Measurements from ENCODE around the gene ARPP19. TPM values are rescaled to one million over a fixed set of nuclear protein-coding genes. Genes with fewer than 3 reads are reported as not detected.
"Not testable (repeated sequence)": the region's sequence is repeated elsewhere in the genome, so short reads cannot be mapped to it uniquely, and the experiment has no call there.

Gene ARPP19
- total and polyA plus RNA-seq, 4 experiments from 2014 or later, result 51.3 to 130 (median 85.3) TPM

- H3K27me3 ChIP-seq (ENCODE audit: insufficient read depth, low read length), result no peaks in the 10 kb centered on the region
- peaks cover 12% of the 10 kb centered on the region for H3K36me3 ChIP-seq (ENCODE audit: insufficient read depth, low read length)
- no peak overlapping the region for H3K27ac ChIP-seq (ENCODE audit: low read depth, low read length)
- H3K4me3 Mint-ChIP-seq, result no peak overlapping the region
- no peaks in the 10 kb centered on the region for H3K9me3 ChIP-seq (ENCODE audit: control insufficient read depth in 1 of 2, low read length in 2 of 2)
- no peak overlapping the region for H3K4me3 ChIP-seq (ENCODE audit: low read length in 2 of 2)
- ChIA-PET CTCF (ENCODE audit: partially characterized antibody) (interaction anchor here (1.0 kb wide), 1 partner anchor 226 kb away, joined by 3 read pairs; no protein-coding TSS in a partner anchor), POLR2A (ENCODE audit: partially characterized antibody) (no interaction called here)
- intact Hi-C loops (cut with micrococcal nuclease), result no loop called here
- peak overlapping the region in 5 of 7 donors; percentile 4 to 66 (median 53) for H3K27ac Mint-ChIP-seq
- peaks cover 32 to 50% (median 41%) of the 10 kb centered on the region in 4 donors for H3K4me1 Mint-ChIP-seq
- H3K4me1 ChIP-seq (ENCODE audit: insufficient read depth, low read length), result peaks cover 40% of the 10 kb centered on the region
- no peaks in the 10 kb centered on the region for H3K9me3 Mint-ChIP-seq
- no peak for DNase-seq
- no peaks in the 10 kb centered on the region for H3K27me3 Mint-ChIP-seq
- peaks cover 16 to 49% of the 10 kb centered on the region in 2 donors for H3K36me3 Mint-ChIP-seq
These were observed 12.1 kb downstream of the ARPP19 start for GRCh38 chr15:52556524-52557273.

GRCh38 chr15:52552303-52552702 is 16.5 kb downstream of the ARPP19 start:
- intact Hi-C loops (cut with micrococcal nuclease), result no loop called here
- Histone ChIP-seq H3K36me3 (ENCODE audit: insufficient read depth, low read length) (peaks cover 21% of the 10 kb centered on the region), H3K27ac (ENCODE audit: low read depth, low read length) (no peak overlapping the region), H3K9me3 (ENCODE audit: control insufficient read depth in 1 of 2, low read length in 2 of 2) (no peaks in the 10 kb centered on the region), H3K4me3 (ENCODE audit: low read length in 2 of 2) (no peak overlapping the region), H3K4me1 (ENCODE audit: insufficient read depth, low read length) (no peaks in the 10 kb centered on the region), H3K27me3 (ENCODE audit: insufficient read depth, low read length) (no peaks in the 10 kb centered on the region)
- no peaks in the 10 kb centered on the region for H3K27me3 Mint-ChIP-seq
- DNase-seq, result no peak
- peaks cover 44 to 67% of the 10 kb centered on the region in 2 donors for H3K36me3 Mint-ChIP-seq
- CTCF ChIA-PET (ENCODE audit: partially characterized antibody), result interaction anchor here (1.3 kb wide), 1 partner anchor 72 kb away, joined by 3 read pairs; no protein-coding TSS in a partner anchor
- peaks cover 6 to 12% (median 9%) of the 10 kb centered on the region in 4 donors for H3K4me1 Mint-ChIP-seq
- POLR2A ChIA-PET (ENCODE audit: partially characterized antibody), result no interaction called here
- H3K9me3 Mint-ChIP-seq, result no peaks in the 10 kb centered on the region
- no peak overlapping the region for H3K4me3 Mint-ChIP-seq
- peak overlapping the region in 1 of 7 donors; percentile 22 for H3K27ac Mint-ChIP-seq

GRCh38 chr15:52551762-52552161 is 17.1 kb downstream of the ARPP19 start:
- Mint-ChIP-seq H3K4me3 (no peak overlapping the region), H3K4me1 (peaks cover 5 to 10% (median 7%) of the 10 kb centered on the region in 4 donors), H3K27me3 (no peaks in the 10 kb centered on the region), H3K9me3 (peaks cover 0 to 2% (median 0%) of the 10 kb centered on the region in 8 donors), H3K27ac (peak overlapping the region in 1 of 7 donors; percentile 23), H3K36me3 (peaks cover 50 to 69% of the 10 kb centered on the region in 2 donors)
- Histone ChIP-seq H3K36me3 (ENCODE audit: insufficient read depth, low read length) (peaks cover 22% of the 10 kb centered on the region), H3K9me3 (ENCODE audit: control insufficient read depth in 1 of 2, low read length in 2 of 2) (no peaks in the 10 kb centered on the region), H3K4me3 (ENCODE audit: low read length in 2 of 2) (no peak overlapping the region), H3K4me1 (ENCODE audit: insufficient read depth, low read length) (no peaks in the 10 kb centered on the region), H3K27me3 (ENCODE audit: insufficient read depth, low read length) (no peaks in the 10 kb centered on the region), H3K27ac (ENCODE audit: low read depth, low read length) (no peak overlapping the region)
- ChIA-PET POLR2A (ENCODE audit: partially characterized antibody) (no interaction called here), CTCF (ENCODE audit: partially characterized antibody) (interaction anchor here (0.9 to 1.3 kb wide), 2 partner anchors 48 to 71 kb away, joined by 3 read pairs; no protein-coding TSS in a partner anchor)
- intact Hi-C loops (cut with micrococcal nuclease), result no loop called here
- DNase-seq, result no peak

- CTCF ChIA-PET (ENCODE audit: partially characterized antibody), result interaction anchor here (0.9 to 1.3 kb wide), 2 partner anchors 47 to 71 kb away, joined by 3 read pairs; no protein-coding TSS in a partner anchor
- POLR2A ChIA-PET (ENCODE audit: partially characterized antibody), result interaction anchor here (0.7 to 1.5 kb wide), 2 partner anchors 8 to 172 kb away, joined by 3 to 4 read pairs; no protein-coding TSS in a partner anchor
These were observed 17.6 kb downstream of the ARPP19 start for GRCh38 chr15:52551186-52551585.

GRCh38 chr15:52546031-52546751 is 22.6 kb downstream of the ARPP19 start:
- H3K9me3 Mint-ChIP-seq, result peaks cover 0 to 20% (median 7%) of the 10 kb centered on the region in 8 donors
- ChIA-PET CTCF (ENCODE audit: partially characterized antibody) (interaction anchor here (0.6 to 1.0 kb wide), 2 partner anchors 8 to 10 kb away, joined by 3 read pairs; no protein-coding TSS in a partner anchor), POLR2A (ENCODE audit: partially characterized antibody) (interaction anchor here (1.0 kb wide), 1 partner anchor 11 kb away, joined by 3 read pairs; no protein-coding TSS in a partner anchor)
- Histone ChIP-seq H3K9me3 (ENCODE audit: control insufficient read depth in 1 of 2, low read length in 2 of 2) (no peaks in the 10 kb centered on the region), H3K4me3 (ENCODE audit: low read length in 2 of 2) (no peak overlapping the region), H3K27me3 (ENCODE audit: insufficient read depth, low read length) (no peaks in the 10 kb centered on the region), H3K36me3 (ENCODE audit: insufficient read depth, low read length) (peaks cover 11% of the 10 kb centered on the region), H3K4me1 (ENCODE audit: insufficient read depth, low read length) (no peaks in the 10 kb centered on the region), H3K27ac (ENCODE audit: low read depth, low read length) (no peak overlapping the region)
- no peak overlapping the region for H3K4me3 Mint-ChIP-seq
- peak overlapping the region in 4 of 7 donors; percentile 32 to 85 (median 56) for H3K27ac Mint-ChIP-seq
- no peaks in the 10 kb centered on the region for H3K27me3 Mint-ChIP-seq
- H3K4me1 Mint-ChIP-seq, result peaks cover 0 to 2% (median under 1%) of the 10 kb centered on the region in 4 donors
- DNase-seq, result no peak
- peaks cover 43 to 49% of the 10 kb centered on the region in 2 donors for H3K36me3 Mint-ChIP-seq
- intact Hi-C loops (cut with micrococcal nuclease), result no loop called here

More at GRCh38 chr15:52551186-52551585, 17.6 kb downstream of the ARPP19 start:
- H3K27ac ChIP-seq (ENCODE audit: low read depth, low read length); H3K27me3 ChIP-seq (ENCODE audit: insufficient read depth, low read length); H3K4me1 ChIP-seq (ENCODE audit: insufficient read depth, low read length); H3K27ac Mint-ChIP-seq; H3K4me1 Mint-ChIP-seq; H3K9me3 Mint-ChIP-seq; H3K27me3 Mint-ChIP-seq; H3K9me3 ChIP-seq (ENCODE audit: control insufficient read depth in 1 of 2, low read length in 2 of 2); intact Hi-C loops (cut with micrococcal nuclease); H3K4me3 Mint-ChIP-seq; DNase-seq; H3K4me3 ChIP-seq (ENCODE audit: low read length in 2 of 2): not testable (repeated sequence)
- H3K36me3 Mint-ChIP-seq, result peaks cover 51 to 69% of the 10 kb centered on the region in 2 donors
- peaks cover 25% of the 10 kb centered on the region for H3K36me3 ChIP-seq (ENCODE audit: insufficient read depth, low read length)

GRCh38 chr15:52540374-52541012 is 28.3 kb downstream of the ARPP19 start:
- intact Hi-C loops (cut with micrococcal nuclease), result no loop called here
- Histone ChIP-seq H3K27ac (ENCODE audit: low read depth, low read length) (no peak overlapping the region), H3K9me3 (ENCODE audit: control insufficient read depth in 1 of 2, low read length in 2 of 2) (no peaks in the 10 kb centered on the region), H3K27me3 (ENCODE audit: insufficient read depth, low read length) (no peaks in the 10 kb centered on the region), H3K4me3 (ENCODE audit: low read length in 2 of 2) (no peak overlapping the region), H3K36me3 (ENCODE audit: insufficient read depth, low read length) (no peaks in the 10 kb centered on the region), H3K4me1 (ENCODE audit: insufficient read depth, low read length) (no peaks in the 10 kb centered on the region)
- H3K27ac Mint-ChIP-seq, result no peak overlapping the region
- peaks cover 0 to 12% (median 5%) of the 10 kb centered on the region in 8 donors for H3K9me3 Mint-ChIP-seq
- no peak for DNase-seq
- H3K4me3 Mint-ChIP-seq, result no peak overlapping the region
- peaks cover 0 to 1% (median 0%) of the 10 kb centered on the region in 4 donors for H3K4me1 Mint-ChIP-seq
- ChIA-PET CTCF (ENCODE audit: partially characterized antibody) (interaction anchor here (1.3 kb wide), 1 partner anchor 9 kb away, joined by 3 read pairs; no protein-coding TSS in a partner anchor), POLR2A (ENCODE audit: partially characterized antibody) (no interaction called here)
- H3K27me3 Mint-ChIP-seq, result peaks cover 0 to 3% of the 10 kb centered on the region in 2 donors
- peaks cover 0 to 4% of the 10 kb centered on the region in 2 donors for H3K36me3 Mint-ChIP-seq
